ENCODE results near the gene KCNC1.

The KCNC1 gene

GRCh38 chr11:17772704-17773600 is 38.4 kb downstream of the KCNC1 start:
- no peak for DNase-seq (ENCODE audit: low read depth in 2 of 2)

- no peak for DNase-seq (ENCODE audit: low read depth in 2 of 2)
These were observed 39.1 kb downstream of the KCNC1 start for GRCh38 chr11:17773674-17774073.

GRCh38 chr11:17774232-17775034 is 39.9 kb downstream of the KCNC1 start:
- DNase-seq (ENCODE audit: low read depth in 2 of 2), result no peak

- DNase-seq (ENCODE audit: low read depth in 2 of 2), result no peak
These were observed 40.4 kb downstream of the KCNC1 start for GRCh38 chr11:17775035-17775348.

GRCh38 chr11:17775507-17776211 is 41.1 kb downstream of the KCNC1 start:
- DNase-seq (ENCODE audit: low read depth in 2 of 2), result no peak

GRCh38 chr11:17776212-17776875 is 41.8 kb downstream of the KCNC1 start:
- no peak for DNase-seq (ENCODE audit: low read depth in 2 of 2)

- no peak for DNase-seq (ENCODE audit: low read depth in 2 of 2)
These were observed 42.6 kb downstream of the KCNC1 start for GRCh38 chr11:17777086-17777737.

GRCh38 chr11:17777738-17778091 is 43.1 kb downstream of the KCNC1 start:
- no peak for DNase-seq (ENCODE audit: low read depth in 2 of 2)

- DNase-seq (ENCODE audit: low read depth in 2 of 2), result no peak
These were observed 43.8 kb downstream of the KCNC1 start for GRCh38 chr11:17778352-17778751.

- no peak for DNase-seq (ENCODE audit: low read depth in 2 of 2)
These were observed 44.6 kb downstream of the KCNC1 start for GRCh38 chr11:17778956-17779860.

GRCh38 chr11:17779861-17780594 is 45.4 kb downstream of the KCNC1 start:
- DNase-seq (ENCODE audit: low read depth in 2 of 2), result no peak

GRCh38 chr11:17780668-17781067 is 46.1 kb downstream of the KCNC1 start:
- DNase-seq (ENCODE audit: low read depth in 2 of 2), result no peak

- DNase-seq (ENCODE audit: low read depth in 2 of 2), result no peak
These were observed 46.6 kb downstream of the KCNC1 start for GRCh38 chr11:17781221-17781620.

- DNase-seq (ENCODE audit: low read depth in 2 of 2), result no peak
These were observed 47.0 kb downstream of the KCNC1 start for GRCh38 chr11:17781626-17782025.

- no peak for DNase-seq (ENCODE audit: low read depth in 2 of 2)
These were observed 47.6 kb downstream of the KCNC1 start for GRCh38 chr11:17782145-17782544.

GRCh38 chr11:17782603-17783337 is 48.2 kb downstream of the KCNC1 start:
- DNase-seq (ENCODE audit: low read depth in 2 of 2), result no peak

GRCh38 chr11:17783878-17784277 is 49.3 kb downstream of the KCNC1 start:
- no peak for DNase-seq (ENCODE audit: low read depth in 2 of 2)

- DNase-seq (ENCODE audit: low read depth in 2 of 2), result no peak
These were observed 52.4 kb downstream of the KCNC1 start for GRCh38 chr11:17786824-17787525.
